GM12878 (cell line): ENCODE data around the gene PKDREJ. TPM values are rescaled to one million over a fixed set of nuclear protein-coding genes. Genes with fewer than 3 reads are reported as not detected.

Experiments used
- BMI1 ChIP-seq: fragments of 450-650 bp; IDR thresholded peaks from 2 replicates; pipeline ENCODE4 v1.6.1; 2016; ENCODE audit warnings: mild to moderate bottlenecking, moderate library complexity, borderline replicate concordance
- CHD2 ChIP-seq: IDR thresholded peaks from 2 replicates; pipeline ENCODE4 v1.6.1; 2011; ENCODE audit warnings: low read depth, low read length, improper control_type of control experiment, borderline replicate concordance
- NR2F1 ChIP-seq: fragments of 450-650 bp; conservative IDR thresholded peaks from 2 replicates; pipeline ENCODE4 v1.6.1; 2017; ENCODE audit warnings: mild to moderate bottlenecking
- POLR2A ChIP-seq: IDR thresholded peaks from 2 replicates; pipeline ENCODE4 v1.6.1; 2011; ENCODE audit warnings: low read depth, mild to moderate bottlenecking, low read length
- TARDBP ChIP-seq: IDR thresholded peaks from 2 replicates; pipeline ENCODE4 v1.6.1; 2016; ENCODE audit warnings: borderline replicate concordance
- YY1 ChIP-seq: IDR thresholded peaks from 2 replicates; pipeline ENCODE4 v1.6.1; 2011; ENCODE audit warnings: low read depth, mild to moderate bottlenecking, low read length
- polyA plus RNA-seq, 11 experiments: library from polyadenylated mRNA; depleted of rRNA in 4 of 11; unstranded in 6 of 11; stranded (reverse) in 5 of 11; fragments of >200 nt; fragmentation: Nextera tagmentation in 4 of 11; fragmentation: Illumina TruSeq in 1 of 11; extraction: Ambion mirVana in 4 of 11; extraction: Trizol in 1 of 11; gene quantifications; 1 replicate in 1 of 11; 2 replicates in 10 of 11; pipeline versions ENCODE4 v1.2.1 to v1.2.3, GENCODE V29; 2011 to 2016; ENCODE audit warnings: inconsistent platforms in 2 of 11, missing spikeins in 2 of 11, low read depth in 1 of 11
- total RNA-seq, 4 experiments: library from RNA; depleted of rRNA in 3 of 4; stranded (reverse); fragments of >200 nt in 3 of 4; fragmentation: Illumina TruSeq in 1 of 4; extraction: Trizol in 1 of 4; gene quantifications; 2 replicates each; pipeline versions ENCODE4 v1.2.1 to v1.2.3, GENCODE V29; 2013 to 2021
- TF ChIP-seq, protein P1 (sequence below): fragments of 450-650 bp; IDR thresholded peaks from 2 replicates; pipeline ENCODE4 v1.6.1; 2016; ENCODE audit warnings: mild to moderate bottlenecking, moderate library complexity, borderline replicate concordance
- TF ChIP-seq, protein P2 (sequence below): fragments of 450-650 bp; IDR thresholded peaks from 2 replicates; pipeline ENCODE4 v1.6.1; 2014; ENCODE audit warnings: mild to moderate bottlenecking
- TF ChIP-seq, protein P3 (sequence below): fragments of 150-350 bp; IDR thresholded peaks from 2 replicates; pipeline ENCODE4 v1.6.1; 2014; ENCODE audit warnings: mild to moderate bottlenecking, low read depth, low read length
- TF ChIP-seq, protein P4 (sequence below): fragments of 450-650 bp; conservative IDR thresholded peaks from 2 replicates; pipeline ENCODE4 v1.6.1; 2017; ENCODE audit warnings: mild to moderate bottlenecking, moderate library complexity

Gene PKDREJ
- total and polyA plus RNA-seq, 10 of the 15 experiments (the other 5 are each of a cell fraction or from before 2014, with no cell fraction given) = 0.02 to 0.03 TPM; not detected in 8

DNA sequence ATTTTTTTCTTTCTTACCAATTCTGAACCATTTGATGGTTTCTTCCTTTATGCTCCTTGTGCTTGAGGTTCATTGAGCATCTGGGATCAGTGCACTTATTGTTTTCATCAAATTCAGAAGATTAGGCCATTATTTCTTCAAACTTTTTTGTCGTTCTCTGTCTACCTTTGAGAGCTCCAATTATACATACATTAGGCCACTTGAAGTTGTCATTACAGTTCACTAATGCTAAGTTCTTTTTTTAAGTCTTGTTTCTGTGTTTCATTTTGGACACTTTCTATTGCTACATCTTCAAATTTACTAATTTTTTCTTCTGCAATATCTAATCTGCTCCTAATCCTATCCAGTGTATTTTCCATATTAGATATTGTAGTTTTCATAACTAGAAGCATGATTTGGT lies 53.9 kb downstream of the PKDREJ start (continued):
- TF ChIP-seq, protein P1, sequence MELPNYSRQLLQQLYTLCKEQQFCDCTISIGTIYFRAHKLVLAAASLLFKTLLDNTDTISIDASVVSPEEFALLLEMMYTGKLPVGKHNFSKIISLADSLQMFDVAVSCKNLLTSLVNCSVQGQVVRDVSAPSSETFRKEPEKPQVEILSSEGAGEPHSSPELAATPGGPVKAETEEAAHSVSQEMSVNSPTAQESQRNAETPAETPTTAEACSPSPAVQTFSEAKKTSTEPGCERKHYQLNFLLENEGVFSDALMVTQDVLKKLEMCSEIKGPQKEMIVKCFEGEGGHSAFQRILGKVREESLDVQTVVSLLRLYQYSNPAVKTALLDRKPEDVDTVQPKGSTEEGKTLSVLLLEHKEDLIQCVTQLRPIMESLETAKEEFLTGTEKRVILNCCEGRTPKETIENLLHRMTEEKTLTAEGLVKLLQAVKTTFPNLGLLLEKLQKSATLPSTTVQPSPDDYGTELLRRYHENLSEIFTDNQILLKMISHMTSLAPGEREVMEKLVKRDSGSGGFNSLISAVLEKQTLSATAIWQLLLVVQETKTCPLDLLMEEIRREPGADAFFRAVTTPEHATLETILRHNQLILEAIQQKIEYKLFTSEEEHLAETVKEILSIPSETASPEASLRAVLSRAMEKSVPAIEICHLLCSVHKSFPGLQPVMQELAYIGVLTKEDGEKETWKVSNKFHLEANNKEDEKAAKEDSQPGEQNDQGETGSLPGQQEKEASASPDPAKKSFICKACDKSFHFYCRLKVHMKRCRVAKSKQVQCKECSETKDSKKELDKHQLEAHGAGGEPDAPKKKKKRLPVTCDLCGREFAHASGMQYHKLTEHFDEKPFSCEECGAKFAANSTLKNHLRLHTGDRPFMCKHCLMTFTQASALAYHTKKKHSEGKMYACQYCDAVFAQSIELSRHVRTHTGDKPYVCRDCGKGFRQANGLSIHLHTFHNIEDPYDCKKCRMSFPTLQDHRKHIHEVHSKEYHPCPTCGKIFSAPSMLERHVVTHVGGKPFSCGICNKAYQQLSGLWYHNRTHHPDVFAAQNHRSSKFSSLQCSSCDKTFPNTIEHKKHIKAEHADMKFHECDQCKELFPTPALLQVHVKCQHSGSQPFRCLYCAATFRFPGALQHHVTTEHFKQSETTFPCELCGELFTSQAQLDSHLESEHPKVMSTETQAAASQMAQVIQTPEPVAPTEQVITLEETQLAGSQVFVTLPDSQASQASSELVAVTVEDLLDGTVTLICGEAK = no peak
- no peak for TF ChIP-seq POLR2A
- TF ChIP-seq YY1 = no peak
- no peak for TF ChIP-seq CHD2
- TF ChIP-seq, protein P2, sequence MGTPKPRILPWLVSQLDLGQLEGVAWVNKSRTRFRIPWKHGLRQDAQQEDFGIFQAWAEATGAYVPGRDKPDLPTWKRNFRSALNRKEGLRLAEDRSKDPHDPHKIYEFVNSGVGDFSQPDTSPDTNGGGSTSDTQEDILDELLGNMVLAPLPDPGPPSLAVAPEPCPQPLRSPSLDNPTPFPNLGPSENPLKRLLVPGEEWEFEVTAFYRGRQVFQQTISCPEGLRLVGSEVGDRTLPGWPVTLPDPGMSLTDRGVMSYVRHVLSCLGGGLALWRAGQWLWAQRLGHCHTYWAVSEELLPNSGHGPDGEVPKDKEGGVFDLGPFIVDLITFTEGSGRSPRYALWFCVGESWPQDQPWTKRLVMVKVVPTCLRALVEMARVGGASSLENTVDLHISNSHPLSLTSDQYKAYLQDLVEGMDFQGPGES = no peak
- TF ChIP-seq NR2F1 = no peak
- TF ChIP-seq BMI1 = no peak
- TF ChIP-seq, protein P3, sequence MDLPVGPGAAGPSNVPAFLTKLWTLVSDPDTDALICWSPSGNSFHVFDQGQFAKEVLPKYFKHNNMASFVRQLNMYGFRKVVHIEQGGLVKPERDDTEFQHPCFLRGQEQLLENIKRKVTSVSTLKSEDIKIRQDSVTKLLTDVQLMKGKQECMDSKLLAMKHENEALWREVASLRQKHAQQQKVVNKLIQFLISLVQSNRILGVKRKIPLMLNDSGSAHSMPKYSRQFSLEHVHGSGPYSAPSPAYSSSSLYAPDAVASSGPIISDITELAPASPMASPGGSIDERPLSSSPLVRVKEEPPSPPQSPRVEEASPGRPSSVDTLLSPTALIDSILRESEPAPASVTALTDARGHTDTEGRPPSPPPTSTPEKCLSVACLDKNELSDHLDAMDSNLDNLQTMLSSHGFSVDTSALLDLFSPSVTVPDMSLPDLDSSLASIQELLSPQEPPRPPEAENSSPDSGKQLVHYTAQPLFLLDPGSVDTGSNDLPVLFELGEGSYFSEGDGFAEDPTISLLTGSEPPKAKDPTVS = no peak
- TF ChIP-seq, protein P4, sequence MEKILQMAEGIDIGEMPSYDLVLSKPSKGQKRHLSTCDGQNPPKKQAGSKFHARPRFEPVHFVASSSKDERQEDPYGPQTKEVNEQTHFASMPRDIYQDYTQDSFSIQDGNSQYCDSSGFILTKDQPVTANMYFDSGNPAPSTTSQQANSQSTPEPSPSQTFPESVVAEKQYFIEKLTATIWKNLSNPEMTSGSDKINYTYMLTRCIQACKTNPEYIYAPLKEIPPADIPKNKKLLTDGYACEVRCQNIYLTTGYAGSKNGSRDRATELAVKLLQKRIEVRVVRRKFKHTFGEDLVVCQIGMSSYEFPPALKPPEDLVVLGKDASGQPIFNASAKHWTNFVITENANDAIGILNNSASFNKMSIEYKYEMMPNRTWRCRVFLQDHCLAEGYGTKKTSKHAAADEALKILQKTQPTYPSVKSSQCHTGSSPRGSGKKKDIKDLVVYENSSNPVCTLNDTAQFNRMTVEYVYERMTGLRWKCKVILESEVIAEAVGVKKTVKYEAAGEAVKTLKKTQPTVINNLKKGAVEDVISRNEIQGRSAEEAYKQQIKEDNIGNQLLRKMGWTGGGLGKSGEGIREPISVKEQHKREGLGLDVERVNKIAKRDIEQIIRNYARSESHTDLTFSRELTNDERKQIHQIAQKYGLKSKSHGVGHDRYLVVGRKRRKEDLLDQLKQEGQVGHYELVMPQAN = no peak
- TF ChIP-seq TARDBP = no peak
- TF ChIP-seq, all 136 proteins: peak for 0

Other genes starting within 250 kb of the PKDREJ start
- 3.6 and 6.2 TPM in 2 replicates for gene PPARA, start 112.8 kb downstream of the PKDREJ start, total RNA-seq (2014; rRNA removed)
- 5.7 and 7.7 TPM in 2 replicates for gene PPARA, start 112.8 kb downstream of the PKDREJ start, total RNA-seq (2014; rRNA removed; fragmentation: Illumina TruSeq; extraction: Trizol)
- gene PPARA, start 112.8 kb downstream of the PKDREJ start, total RNA-seq (2021) = 7.6 and 10.1 TPM in 2 replicates
- gene PPARA, start 112.8 kb downstream of the PKDREJ start, polyA plus RNA-seq (2011; rRNA removed) = 10.4 TPM in 2 replicates
- 4.7 and 4.8 TPM in 2 replicates for gene PPARA, start 112.8 kb downstream of the PKDREJ start, polyA plus RNA-seq (2014; fragmentation: Illumina TruSeq; extraction: Trizol)
- 1 to 10 TPM in 1 of 2 experiments, under 1 TPM in 1; 0.72 to 1.0 TPM for gene PPARA, start 112.8 kb downstream of the PKDREJ start, polyA plus RNA-seq (2014; fragmentation: Nextera tagmentation; extraction: Ambion mirVana)
- 4.9 and 5.2 TPM in 2 replicates for gene PPARA, start 112.8 kb downstream of the PKDREJ start, polyA plus RNA-seq (2014; rRNA removed)
- 1 to 10 TPM; 2.4 to 4.4 TPM for gene PPARA, start 112.8 kb downstream of the PKDREJ start, polyA plus RNA-seq (2016; fragmentation: Nextera tagmentation; extraction: Ambion mirVana)
- gene CDPF1, start 13.1 kb downstream of the PKDREJ start, total RNA-seq (2014; rRNA removed) = 11.1 and 13.3 TPM in 2 replicates
- 5.5 and 6.1 TPM in 2 replicates for gene CDPF1, start 13.1 kb downstream of the PKDREJ start, total RNA-seq (2014; rRNA removed; fragmentation: Illumina TruSeq; extraction: Trizol)
- 7.2 and 7.8 TPM in 2 replicates for gene CDPF1, start 13.1 kb downstream of the PKDREJ start, total RNA-seq (2021)
- gene CDPF1, start 13.1 kb downstream of the PKDREJ start, polyA plus RNA-seq (2011; rRNA removed) = 7.4 and 8.6 TPM in 2 replicates
- gene CDPF1, start 13.1 kb downstream of the PKDREJ start, polyA plus RNA-seq (2014; fragmentation: Illumina TruSeq; extraction: Trizol) = 3.1 and 6.4 TPM in 2 replicates
- 1 to 10 TPM; 1.0 to 2.2 TPM for gene CDPF1, start 13.1 kb downstream of the PKDREJ start, polyA plus RNA-seq (2014; fragmentation: Nextera tagmentation; extraction: Ambion mirVana)
- gene CDPF1, start 13.1 kb downstream of the PKDREJ start, polyA plus RNA-seq (2014; rRNA removed) = 13.0 and 22.4 TPM in 2 replicates
- 10 to 100 TPM; 15.5 to 18.2 TPM for gene CDPF1, start 13.1 kb downstream of the PKDREJ start, polyA plus RNA-seq (2016; fragmentation: Nextera tagmentation; extraction: Ambion mirVana)
- gene TTC38, start 4.7 kb upstream of the PKDREJ start, total RNA-seq (2014; rRNA removed) = 14.7 and 19.1 TPM in 2 replicates
- 6.8 and 7.6 TPM in 2 replicates for gene TTC38, start 4.7 kb upstream of the PKDREJ start, total RNA-seq (2014; rRNA removed; fragmentation: Illumina TruSeq; extraction: Trizol)
- 11.2 and 13.7 TPM in 2 replicates for gene TTC38, start 4.7 kb upstream of the PKDREJ start, total RNA-seq (2021)
- gene TTC38, start 4.7 kb upstream of the PKDREJ start, polyA plus RNA-seq (2011; rRNA removed) = 26.1 and 39.9 TPM in 2 replicates
- 3.1 and 6.5 TPM in 2 replicates for gene TTC38, start 4.7 kb upstream of the PKDREJ start, polyA plus RNA-seq (2014; fragmentation: Illumina TruSeq; extraction: Trizol)
- 1 to 10 TPM in 1 of 2 experiments, under 1 TPM in 1; 0.58 to 1.6 TPM for gene TTC38, start 4.7 kb upstream of the PKDREJ start, polyA plus RNA-seq (2014; fragmentation: Nextera tagmentation; extraction: Ambion mirVana)
- 12.3 and 19.4 TPM in 2 replicates for gene TTC38, start 4.7 kb upstream of the PKDREJ start, polyA plus RNA-seq (2014; rRNA removed)
- gene TTC38, start 4.7 kb upstream of the PKDREJ start, polyA plus RNA-seq (2016; fragmentation: Nextera tagmentation; extraction: Ambion mirVana) = 10 to 100 TPM; 17.5 to 17.9 TPM
- 25.9 and 27.4 TPM in 2 replicates for gene GTSE1, start 33.5 kb upstream of the PKDREJ start, total RNA-seq (2014; rRNA removed)
- gene GTSE1, start 33.5 kb upstream of the PKDREJ start, total RNA-seq (2014; rRNA removed; fragmentation: Illumina TruSeq; extraction: Trizol) = 21.8 and 23.3 TPM in 2 replicates
- 43.9 and 46.2 TPM in 2 replicates for gene GTSE1, start 33.5 kb upstream of the PKDREJ start, total RNA-seq (2021)
- gene GTSE1, start 33.5 kb upstream of the PKDREJ start, polyA plus RNA-seq (2011; rRNA removed) = 15.9 and 21.6 TPM in 2 replicates
- gene GTSE1, start 33.5 kb upstream of the PKDREJ start, polyA plus RNA-seq (2014; fragmentation: Illumina TruSeq; extraction: Trizol) = 30.8 and 37.1 TPM in 2 replicates
- 1 to 10 TPM; 6.6 to 10.0 TPM for gene GTSE1, start 33.5 kb upstream of the PKDREJ start, polyA plus RNA-seq (2014; fragmentation: Nextera tagmentation; extraction: Ambion mirVana)
- 43.0 and 45.2 TPM in 2 replicates for gene GTSE1, start 33.5 kb upstream of the PKDREJ start, polyA plus RNA-seq (2014; rRNA removed)
- 10 to 100 TPM; 43.9 to 44.5 TPM for gene GTSE1, start 33.5 kb upstream of the PKDREJ start, polyA plus RNA-seq (2016; fragmentation: Nextera tagmentation; extraction: Ambion mirVana)
- gene TRMU, start 72.4 kb upstream of the PKDREJ start, total RNA-seq (2014; rRNA removed) = 47.5 and 48.0 TPM in 2 replicates
- gene TRMU, start 72.4 kb upstream of the PKDREJ start, total RNA-seq (2014; rRNA removed; fragmentation: Illumina TruSeq; extraction: Trizol) = 26.1 and 29.6 TPM in 2 replicates
- 54.5 and 57.0 TPM in 2 replicates for gene TRMU, start 72.4 kb upstream of the PKDREJ start, total RNA-seq (2021)
- 33.4 and 40.0 TPM in 2 replicates for gene TRMU, start 72.4 kb upstream of the PKDREJ start, polyA plus RNA-seq (2011; rRNA removed)
- 25.8 and 34.8 TPM in 2 replicates for gene TRMU, start 72.4 kb upstream of the PKDREJ start, polyA plus RNA-seq (2014; fragmentation: Illumina TruSeq; extraction: Trizol)
- gene TRMU, start 72.4 kb upstream of the PKDREJ start, polyA plus RNA-seq (2014; fragmentation: Nextera tagmentation; extraction: Ambion mirVana) = 1 to 10 TPM; 3.5 to 5.8 TPM
- gene TRMU, start 72.4 kb upstream of the PKDREJ start, polyA plus RNA-seq (2014; rRNA removed) = 56.0 and 66.7 TPM in 2 replicates
- gene TRMU, start 72.4 kb upstream of the PKDREJ start, polyA plus RNA-seq (2016; fragmentation: Nextera tagmentation; extraction: Ambion mirVana) = 10 to 100 TPM; 49.4 to 54.4 TPM